Measurements from ENCODE around the gene ZRANB3.
"Not testable (repeated sequence)": the region's sequence is repeated elsewhere in the genome, so short reads cannot be mapped to it uniquely, and the experiment has no call there.

Gene ZRANB3

DNA sequence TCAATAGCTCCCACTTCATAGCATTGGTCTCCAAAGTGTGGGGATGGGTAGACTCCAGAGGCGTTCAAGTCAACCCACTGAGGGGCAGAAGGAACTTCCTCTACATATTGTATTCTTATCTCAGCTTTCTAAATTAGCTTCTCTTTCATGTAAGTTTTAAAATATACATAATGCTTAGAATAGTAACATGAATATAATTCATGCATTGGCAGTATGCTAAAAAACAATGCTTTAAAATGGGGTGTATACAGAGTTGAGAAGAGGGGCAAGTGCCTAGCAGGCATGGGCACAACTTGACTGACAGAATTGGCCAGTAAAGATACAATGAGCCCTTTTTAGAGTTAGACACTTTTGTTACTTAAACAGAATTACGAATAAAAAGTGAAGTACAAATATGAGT is 212.2 kb downstream of the ZRANB3 start:
- no peak for DNase-seq

DNA sequence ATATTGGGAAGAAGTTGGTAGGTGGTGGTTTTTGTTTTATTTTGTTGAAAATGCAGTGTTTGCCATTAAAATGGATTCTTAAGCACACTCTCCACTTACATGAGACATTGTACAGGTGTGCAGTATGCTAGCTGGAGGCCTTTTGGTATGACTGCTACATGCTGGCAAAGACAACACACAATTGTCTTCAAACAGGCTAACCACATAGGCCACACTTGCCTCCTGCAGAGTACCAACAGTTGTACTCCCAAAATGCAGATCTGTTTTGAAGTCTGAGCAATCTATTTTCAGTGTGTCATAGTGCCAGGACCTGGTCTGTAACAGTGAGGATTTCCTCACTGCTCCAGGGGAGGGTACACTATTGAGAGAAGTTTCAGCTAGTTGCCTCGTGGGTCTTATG is 213.6 kb downstream of the ZRANB3 start:
- DNase-seq = no peak

DNA sequence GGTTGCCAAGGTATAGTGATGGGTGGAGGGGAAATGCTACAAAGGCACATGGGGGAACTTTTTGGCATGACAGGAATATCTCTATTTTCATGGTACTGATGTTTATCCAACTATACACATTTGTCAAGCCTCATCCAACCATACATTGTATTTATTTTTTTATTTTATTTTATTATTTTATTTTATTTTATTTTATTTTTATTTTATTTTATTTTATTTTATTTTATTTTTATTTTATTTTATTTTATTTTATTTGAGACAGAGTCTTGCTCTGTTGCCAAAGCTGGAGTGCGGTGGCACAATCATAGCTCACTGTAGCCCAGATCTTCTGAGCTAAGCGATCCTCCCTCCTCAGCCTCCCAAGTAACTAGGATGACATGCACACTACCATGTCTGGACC is 219.1 kb downstream of the ZRANB3 start:
- DNase-seq = no peak

DNA sequence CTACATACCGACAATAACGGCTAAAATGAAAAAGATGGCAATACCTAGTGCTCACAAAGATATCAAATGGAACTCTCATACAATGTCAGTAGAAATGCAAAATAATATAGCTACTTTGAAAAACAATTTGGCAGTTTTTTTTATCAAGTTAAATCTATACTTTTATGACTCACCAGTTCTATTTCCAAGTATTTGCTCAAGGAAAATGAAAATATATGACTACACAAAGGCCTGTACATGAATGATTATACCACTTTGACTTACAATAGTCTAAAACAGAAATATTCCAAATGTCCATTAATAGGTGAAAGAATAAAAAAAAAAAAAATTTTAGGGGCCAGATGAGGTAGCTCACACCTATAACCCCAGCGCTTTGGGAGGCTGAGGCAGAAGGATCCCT is 219.8 kb downstream of the ZRANB3 start:
- no peak for DNase-seq

DNA sequence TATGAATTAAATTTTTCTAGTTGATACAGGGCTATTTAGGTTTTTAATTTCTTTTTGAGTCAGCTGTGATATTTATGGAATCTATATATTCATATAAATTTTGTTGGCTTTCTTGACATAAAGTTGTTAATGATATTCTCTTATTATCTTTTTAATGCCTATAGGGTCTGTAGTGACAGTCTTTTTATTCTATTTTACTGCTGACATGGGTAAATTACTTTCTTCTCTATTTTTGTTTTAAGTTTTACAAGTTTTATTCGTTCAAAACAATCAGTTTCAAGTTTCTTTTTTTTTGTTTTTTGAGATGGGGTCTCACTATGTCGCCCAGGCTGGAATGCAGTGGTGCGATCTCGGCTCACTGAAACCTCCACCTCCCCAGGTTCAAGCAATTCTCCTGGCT is 226.3 kb downstream of the ZRANB3 start:
- DNase-seq = no peak

DNA sequence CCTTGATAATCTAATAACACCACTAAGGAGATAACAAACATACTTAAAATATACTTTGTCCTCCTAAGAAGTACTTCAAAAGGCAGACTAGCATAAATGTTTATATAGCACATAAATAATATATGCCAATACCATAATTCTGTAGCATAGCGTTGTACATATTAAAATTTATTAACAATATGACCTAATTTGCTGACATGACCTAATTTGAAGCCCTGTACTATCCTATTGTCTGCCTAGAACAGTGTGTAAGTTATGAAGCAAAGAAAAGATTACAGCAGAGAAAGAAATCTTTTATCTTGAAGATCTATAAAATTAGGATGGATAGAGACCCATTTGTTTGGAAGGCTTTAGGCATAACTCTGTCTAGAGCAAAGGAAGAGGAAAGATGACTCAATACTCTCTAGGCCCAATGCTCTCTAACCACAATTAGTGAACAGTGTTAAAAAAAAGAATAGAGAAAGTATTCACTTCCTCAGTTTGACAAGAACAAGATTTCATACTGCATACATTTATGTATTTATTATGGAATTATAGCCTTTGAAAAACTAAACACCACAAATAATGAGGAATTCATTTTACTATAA is 231.3 kb downstream of the ZRANB3 start:
- DNase-seq = no peak

DNA sequence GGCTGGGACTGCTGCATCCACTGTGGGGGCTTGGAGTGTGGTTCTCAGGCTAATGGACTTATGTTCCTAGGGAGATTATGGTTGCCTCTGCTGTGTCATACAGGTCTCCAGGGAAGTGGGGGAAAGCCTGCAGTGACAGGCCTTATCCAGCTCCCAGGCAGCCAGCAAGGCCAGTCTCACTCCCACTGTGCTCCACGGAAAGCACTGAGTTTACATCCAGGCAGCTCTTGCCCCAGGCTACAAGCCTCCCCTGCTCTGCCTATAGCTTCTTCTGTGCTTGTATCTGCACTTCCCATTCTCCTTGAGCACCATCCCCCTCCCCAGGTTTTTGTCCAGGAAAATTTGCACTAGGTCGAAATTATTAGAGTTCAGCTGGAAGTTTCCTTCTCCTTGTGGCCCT is 231.9 kb downstream of the ZRANB3 start:
- DNase-seq = no peak

DNA sequence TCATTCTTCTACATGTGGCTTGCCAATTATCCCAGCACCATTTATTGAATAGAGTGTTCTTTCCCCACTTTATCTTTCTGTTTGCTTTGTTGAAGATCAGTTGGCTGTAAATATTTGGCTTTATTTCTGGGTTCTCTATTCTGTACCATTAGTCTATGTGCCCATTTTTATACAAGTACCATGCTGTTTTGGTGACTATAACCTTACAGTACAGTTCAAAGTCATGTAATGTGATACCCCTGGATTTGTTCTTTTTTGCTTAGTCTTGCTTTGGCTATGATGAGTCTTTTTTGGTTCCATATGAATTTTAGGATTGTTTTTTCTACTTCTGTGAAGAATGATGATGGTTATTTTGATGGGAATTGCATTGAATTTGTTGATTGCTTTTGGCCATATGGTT is 243.9 kb downstream of the ZRANB3 start:
- DNase-seq = not testable (repeated sequence)

DNA sequence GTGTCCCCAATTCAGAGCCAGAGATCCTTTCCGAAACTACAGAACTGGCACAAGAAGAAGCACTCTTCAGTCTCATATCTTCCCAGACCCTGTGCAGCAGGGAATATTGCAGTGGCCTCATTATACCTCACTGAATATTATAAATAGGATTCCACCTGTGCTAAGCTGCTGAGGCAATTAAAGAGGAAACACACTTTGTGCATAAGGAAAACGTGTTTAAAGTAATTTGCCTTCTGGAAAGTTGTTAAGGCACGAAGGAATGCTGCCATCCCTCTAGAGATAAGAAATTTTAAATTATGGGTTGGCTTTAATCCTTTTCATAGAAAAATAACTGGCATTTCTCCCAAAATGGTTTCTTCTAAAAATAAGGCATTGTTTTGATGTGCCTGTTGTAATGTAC is 245.6 kb downstream of the ZRANB3 start:
- no peak for DNase-seq

DNA sequence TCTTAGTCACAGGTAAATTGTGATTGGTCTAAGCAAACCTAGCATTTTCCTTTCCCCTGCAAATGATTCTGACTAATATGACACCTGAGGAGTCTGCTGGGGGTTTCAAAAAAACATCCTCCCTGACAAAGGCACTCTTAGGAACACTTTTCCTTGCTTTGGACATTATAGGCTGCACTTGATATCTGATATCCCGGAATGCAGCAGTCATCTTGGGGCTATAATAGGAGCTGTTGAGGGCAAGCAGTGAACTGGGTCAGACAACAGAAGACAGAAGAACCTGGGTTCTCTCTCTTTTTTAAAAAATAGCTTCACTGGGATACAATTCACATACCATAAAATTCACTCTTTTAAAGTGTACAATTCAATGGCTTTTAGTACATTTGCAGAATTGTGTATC is 249.6 kb downstream of the ZRANB3 start:
- DNase-seq = no peak

DNA sequence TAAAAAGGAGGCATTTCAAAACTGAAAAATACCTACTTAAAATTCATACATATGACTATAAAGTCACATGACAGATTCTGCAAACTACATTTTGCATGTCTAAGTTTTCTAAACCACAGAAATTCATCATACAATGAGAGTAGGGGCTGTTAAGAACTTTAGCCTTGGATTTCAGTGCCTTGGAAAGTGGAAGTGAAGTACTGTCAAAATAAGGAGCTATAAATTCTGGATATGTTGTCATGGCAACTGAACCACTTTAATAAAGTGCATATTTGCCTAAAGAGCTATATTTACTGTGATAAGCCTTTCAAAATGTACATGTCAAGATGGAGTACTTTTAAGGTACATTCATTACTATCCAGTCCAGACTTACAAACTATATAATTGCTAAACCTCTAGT is 251.8 kb downstream of the ZRANB3 start:
- DNase-seq = no peak

DNA sequence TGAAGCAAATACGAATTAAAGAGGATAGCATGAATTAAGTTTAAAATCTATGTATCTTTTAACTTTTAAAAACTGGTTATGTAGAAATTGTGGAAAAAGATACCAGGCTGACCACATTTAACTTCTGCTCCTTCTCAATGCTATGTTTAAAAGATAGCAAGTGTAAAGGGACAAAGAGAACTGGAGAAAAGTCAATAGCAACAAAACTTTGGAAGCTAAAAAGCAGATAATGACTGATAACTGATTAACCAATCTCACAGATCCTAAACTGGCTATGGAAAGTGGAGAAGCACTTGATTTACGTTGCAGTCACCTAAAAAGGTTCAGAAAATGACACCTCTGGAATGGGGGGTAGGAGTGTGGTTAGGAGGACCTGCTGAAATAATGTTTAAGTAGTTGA is 254.5 kb downstream of the ZRANB3 start:
- no peak for DNase-seq

DNA sequence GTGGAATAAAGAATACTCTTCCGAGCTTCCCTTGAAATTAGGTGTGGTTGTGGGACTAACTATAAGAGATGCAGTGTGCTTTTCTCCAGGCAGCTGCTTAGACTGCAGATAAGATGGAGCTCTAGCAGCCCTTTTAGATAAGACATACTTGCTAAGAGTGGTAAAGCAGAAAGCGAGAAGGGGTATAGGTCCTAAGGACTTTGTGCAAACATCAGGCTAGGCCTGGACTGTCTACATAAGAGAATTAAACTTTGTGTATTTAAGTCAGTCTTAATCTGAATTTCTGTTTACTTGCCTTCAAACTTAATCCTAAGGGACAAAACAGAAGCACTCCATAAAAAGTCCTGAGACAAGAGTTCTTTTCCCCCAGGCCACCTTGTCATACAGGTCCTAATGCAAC is 260.0 kb downstream of the ZRANB3 start:
- no peak for DNase-seq

DNA sequence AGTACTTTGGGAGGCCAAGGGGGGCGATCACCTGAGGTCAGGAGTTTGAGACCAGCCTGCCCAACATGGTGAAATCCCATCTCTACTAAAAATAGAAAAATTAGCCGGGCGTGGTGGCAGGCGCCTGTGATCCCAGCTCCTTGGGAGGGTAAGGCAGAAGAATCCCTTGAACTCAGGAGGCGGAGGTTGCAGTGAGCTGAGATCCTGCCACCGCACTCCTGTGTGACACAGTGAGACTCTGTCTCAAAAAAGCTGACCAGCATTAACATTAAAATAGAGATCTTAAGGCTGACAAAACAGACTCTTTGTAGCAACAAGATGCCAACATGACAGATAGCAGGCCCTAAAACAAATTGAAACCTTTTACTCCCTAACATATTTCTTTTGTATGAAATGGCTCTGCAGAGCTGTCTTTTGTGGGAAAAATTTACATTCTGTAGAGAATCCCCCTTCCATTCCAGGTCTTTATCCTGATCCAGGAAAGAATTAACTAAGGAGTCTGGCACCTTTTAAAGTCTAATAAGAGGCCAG is 265.0 kb downstream of the ZRANB3 start:
- DNase-seq = no peak

DNA sequence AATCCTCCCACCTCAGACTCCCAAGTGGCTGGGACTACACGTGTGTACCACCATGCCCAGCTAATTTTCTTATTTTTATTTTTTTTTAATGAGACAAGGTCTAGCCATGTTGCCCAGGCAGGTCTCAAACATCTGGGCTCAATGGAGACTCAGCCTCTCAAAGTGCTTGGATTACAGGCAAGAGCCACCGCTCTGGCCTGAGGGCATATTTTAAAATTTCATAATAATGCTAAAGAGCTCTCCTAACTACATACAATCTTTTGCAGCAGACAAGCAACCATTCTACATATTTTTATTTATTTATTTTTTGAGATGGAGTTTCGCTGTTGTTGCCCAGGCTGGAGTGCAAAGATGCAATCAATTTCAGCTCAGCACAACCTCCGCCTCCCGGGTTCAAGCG is 271.9 kb downstream of the ZRANB3 start:
- no peak for DNase-seq

DNA sequence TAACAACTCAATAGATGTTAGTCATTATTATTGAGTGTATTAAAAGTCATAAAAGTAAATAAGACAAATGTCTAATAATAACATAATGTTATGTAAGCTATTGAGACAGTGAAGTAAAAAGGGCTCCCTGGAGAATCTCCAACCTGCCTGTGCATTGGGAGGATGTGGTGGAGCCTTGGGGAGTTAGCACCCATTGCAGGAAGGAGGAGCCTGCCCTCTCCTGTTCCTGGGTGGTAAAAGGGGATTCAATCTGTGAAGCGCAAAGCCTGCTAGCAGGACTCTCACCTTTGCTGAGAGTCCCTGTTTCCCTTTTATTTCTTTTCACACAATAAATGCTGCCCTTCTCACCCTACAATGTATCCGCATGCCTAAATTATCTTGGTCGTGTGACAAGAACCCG is 272.8 kb downstream of the ZRANB3 start:
- DNase-seq = no peak

DNA sequence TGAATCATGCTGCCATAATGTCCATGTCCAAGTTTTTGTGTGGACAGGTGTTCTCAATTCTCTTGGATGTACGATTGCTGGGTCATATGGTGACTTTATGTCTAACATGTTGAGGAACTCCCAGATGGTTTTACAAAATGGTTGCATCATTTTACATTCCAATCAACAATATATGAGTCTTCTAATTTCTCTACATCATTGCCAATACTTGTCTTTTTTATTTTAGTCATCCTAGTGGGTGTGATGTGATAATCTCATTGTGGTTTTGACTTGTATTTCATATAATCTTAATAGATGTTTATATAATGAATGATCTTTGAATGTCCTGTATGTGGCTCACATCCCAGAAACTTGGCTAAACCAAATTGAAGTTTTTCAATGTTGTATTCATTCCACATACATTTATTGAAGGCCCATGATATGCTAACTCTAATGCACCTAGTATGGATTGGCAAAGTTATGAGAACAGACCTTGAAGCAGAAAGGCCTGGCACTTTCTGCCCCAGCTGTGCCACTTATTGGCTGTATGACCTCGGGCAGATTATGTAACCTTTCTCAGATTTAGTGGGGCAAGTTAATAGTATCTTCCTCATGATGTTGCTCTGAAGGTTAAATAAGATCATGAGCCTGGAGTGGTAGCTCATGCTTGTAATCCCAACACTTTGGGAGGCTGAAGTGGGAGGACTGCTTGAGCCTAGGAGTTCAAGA is 273.5 kb downstream of the ZRANB3 start:
- DNase-seq = no peak

DNA sequence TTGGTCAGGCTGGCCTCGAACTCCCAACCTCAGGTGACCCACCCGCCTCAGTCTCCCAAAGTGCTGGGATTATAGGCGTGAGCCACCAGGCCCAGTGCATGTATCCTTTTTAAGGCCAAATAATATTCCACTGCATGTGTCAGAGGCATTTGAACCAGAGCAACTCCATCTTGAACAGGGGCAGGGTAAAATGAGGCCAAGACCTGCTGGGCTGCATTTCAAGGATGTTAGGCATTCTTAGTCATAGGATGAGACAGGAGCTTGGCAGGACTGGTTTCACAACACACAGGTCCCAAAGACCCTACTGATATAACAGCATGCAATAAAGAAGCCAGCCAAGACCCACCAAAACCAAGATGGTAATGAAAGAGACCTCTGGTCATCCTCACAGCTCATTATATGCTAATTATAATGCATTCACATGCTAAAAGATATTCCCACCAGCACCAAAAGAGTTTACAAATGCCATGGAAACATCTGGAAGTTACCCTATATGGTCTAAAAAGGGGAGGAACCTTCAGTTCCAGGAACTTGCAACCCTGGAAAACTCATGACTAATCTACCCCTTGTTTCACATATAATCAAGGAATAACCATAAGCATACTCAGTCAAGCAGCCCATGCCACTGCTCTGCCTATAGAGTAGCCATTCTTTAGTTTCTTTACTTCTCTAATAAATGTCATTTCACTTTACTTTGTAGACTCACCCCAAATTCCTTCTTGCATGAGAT is 274.3 kb downstream of the ZRANB3 start:
- no peak for DNase-seq

DNA sequence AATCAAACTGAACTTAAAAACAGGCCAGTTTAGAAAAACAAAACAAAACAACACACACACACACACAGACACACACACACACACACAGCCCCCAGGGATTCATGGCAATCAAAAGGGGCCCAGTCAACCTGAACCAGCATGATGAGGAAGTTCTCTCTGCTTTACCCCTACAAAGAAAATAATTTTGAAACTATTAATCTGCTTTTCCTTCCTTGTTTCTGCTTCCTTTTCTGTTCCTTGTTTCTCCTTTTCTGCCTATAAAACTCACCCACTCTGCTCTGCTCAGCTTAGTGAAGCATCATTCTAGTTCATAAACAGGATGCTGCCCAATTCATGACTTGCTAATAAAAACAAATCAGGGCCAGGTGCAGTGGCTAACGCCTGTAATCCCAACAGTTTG is 275.8 kb downstream of the ZRANB3 start:
- no peak for DNase-seq

DNA sequence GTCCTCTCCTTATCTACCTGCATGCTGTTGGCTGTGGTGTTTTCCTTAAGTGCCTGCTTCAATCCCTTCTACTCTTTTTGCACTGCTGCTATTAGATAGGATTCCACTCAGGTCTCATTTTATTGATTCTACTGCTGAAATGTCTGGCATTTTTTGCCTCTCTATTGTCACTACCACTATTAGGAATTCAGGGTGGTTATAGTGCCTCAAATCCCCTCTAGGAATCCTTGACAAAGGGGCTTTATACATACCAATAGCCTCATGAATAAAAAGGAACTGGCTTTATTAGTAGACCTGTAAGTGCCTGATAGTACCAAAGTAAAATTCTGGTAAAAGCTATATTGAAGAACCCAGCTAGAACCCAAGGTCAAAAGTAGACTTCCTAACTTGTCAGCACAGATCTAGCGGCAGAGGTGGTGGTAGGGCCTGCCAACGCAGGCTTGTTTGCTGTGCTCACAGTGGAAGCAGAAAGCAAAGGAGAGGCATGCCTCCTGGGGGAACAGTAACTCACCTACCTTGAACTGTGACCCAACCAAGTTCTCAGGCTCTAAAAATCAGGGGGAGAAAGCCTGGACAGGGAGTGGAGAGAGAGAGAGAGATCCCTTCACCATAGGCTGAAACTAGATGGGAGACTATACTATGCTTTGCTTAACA is 278.1 kb downstream of the ZRANB3 start:
- no peak for DNase-seq

DNA sequence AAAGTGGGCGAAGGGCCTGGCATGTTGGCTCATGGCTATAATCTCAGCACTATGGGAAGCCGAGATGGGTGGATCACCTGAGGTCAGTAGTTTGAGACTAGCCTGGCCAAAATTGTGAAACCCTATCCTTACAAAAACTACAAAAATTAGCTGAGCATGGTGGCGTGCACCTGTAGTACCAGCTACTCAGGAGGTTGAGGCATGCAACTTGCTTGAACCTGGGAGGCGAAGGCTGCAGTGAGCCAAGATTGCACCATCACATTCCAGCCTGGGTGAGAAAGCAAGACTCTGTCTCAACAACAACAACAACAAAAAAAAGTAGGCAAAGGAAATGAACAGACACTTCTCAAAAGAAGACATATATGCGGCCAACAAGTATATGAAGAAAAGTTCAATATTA is 282.4 kb downstream of the ZRANB3 start:
- no peak for DNase-seq

DNA sequence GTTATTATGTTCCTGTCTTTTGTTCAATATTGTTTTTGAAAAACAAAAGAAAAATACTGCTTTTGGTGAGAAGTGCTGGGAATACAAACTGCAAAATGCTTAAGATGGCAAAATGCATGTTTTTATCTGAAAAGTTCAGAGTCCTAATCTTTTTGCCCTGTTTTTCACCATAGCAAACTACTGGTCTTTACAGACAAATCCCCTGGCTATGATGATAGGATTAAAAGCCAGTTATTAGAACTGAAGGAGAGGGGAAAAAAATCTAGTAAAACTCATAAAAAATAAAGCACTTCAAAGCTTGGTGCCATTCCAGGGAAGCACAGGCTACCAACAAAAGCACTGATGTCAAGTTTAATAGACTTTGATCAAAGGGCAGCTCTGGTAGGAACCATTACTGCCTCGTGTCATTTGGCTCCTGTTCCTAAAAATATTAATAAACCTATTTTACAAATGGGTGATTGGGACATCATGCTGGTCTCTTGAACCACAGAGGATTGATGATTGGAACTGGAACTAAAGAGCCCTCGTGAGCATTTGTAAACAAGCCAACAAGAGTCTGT is 284.2 kb downstream of the ZRANB3 start:
- no peak for DNase-seq

DNA sequence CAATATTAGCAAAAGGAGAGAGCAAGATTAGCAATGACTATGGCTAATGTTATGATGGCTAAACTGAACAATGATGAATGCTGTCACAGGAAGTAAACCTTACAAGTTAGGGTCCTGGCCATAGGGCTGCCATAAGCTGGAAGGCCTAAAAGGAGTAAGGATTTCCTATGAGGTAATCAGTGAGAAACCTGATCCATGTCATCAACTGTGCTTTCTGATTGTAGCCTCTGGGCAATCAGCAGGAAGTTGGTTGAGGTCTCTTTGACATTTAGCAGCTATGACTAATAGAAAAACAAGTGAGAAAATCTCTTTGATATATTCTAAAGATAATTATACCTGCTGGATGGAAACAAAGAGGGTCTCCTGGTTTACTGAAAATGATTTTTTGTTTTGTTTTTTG is 285.9 kb downstream of the ZRANB3 start:
- no peak for DNase-seq
